Esophagus squamous epithelium (tissue), 4 donors: Measurements from ENCODE around the gene HSD11B2.

Experiments used
- CTCF ChIP-seq, 6 experiments: fragments of 450-650 bp in 4 of 6; fragments of 200-600 bp in 2 of 6; sonication (generic) in 2 of 6; IDR thresholded peaks; one replicate each; pipeline ENCODE4 v1.5.1; 2016 to 2019; ENCODE audit warnings: antibody characterized with exemption in 6 of 6, mild to moderate bottlenecking in 4 of 6, moderate library complexity in 4 of 6
- POLR2A ChIP-seq, 4 donors: fragments of 450-650 bp; IDR thresholded peaks; one replicate each; pipeline ENCODE4 v1.6.1; 2017; ENCODE audit warnings: antibody characterized with exemption in 4 of 4, mild to moderate bottlenecking in 4 of 4, moderate library complexity in 3 of 4

DNA sequence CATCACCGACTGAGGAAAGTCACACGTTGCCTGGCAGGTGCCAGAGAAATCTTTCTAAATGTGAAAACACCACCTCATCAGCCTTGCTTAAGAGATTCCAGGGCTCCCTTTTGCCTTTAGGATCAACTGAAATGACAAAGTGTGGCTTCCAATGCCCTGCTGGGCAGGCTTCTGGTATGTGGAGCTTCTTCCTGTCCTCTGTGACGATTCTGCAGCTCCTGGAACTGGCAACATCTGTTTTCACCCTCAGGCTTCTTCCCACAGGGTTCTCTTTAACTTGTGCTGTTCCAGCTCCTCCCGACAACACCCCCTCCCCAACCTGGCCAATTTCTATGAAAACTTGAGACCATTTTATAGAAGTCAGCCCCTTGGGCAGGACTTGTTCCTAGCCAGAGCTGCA, 9.9 kb upstream of the HSD11B2 start:
- no peak for TF ChIP-seq CTCF (IDR thresholded peaks at IDR 0.05)
- TF ChIP-seq POLR2A (IDR thresholded peaks at IDR 0.05) = no peak
